GM19239 (cell line): Measurements from ENCODE around the gene AMOTL1.
"Not testable (repeated sequence)": the region's sequence is repeated elsewhere in the genome, so short reads cannot be mapped to it uniquely, and the experiment has no call there.

Source experiments
- DNase-seq: peaks from one replicate; pipeline ENCODE4 v3.0.0; 2011; ENCODE audit warnings: low spot score; ENCODE audit not compliant: insufficient read length
- FAIRE-seq: peaks from 2 replicates; lab custom pipeline; 2011; peaks lifted over from hg19 to GRCh38; lab: Jason Lieb, UNC

AMOTL1 gene

GRCh38 chr11:94849839-94850238 lies 81.7 kb downstream of the AMOTL1 start:
- FAIRE-seq (no peak), DNase-seq (no peak)

GRCh38 chr11:94851864-94852636 lies 83.9 kb downstream of the AMOTL1 start:
- FAIRE-seq (no peak), DNase-seq (no peak)

- not testable (repeated sequence) for DNase-seq, FAIRE-seq
Observed at GRCh38 chr11:94853288-94853687, 85.1 kb downstream of the AMOTL1 start.

GRCh38 chr11:94853836-94854235 lies 85.7 kb downstream of the AMOTL1 start:
- FAIRE-seq = no peak

GRCh38 chr11:94854770-94855633 lies 86.8 kb downstream of the AMOTL1 start:
- FAIRE-seq (no peak), DNase-seq (no peak)

More at GRCh38 chr11:94853836-94854235, 85.7 kb downstream of the AMOTL1 start:
- DNase-seq = no peak

GRCh38 chr11:94855666-94856065 lies 87.5 kb downstream of the AMOTL1 start:
- DNase-seq (no peak), FAIRE-seq (no peak)

GRCh38 chr11:94856443-94856842 lies 88.3 kb downstream of the AMOTL1 start:
- FAIRE-seq (no peak), DNase-seq (no peak)

- DNase-seq = no peak
Observed at GRCh38 chr11:94857337-94857736, 89.2 kb downstream of the AMOTL1 start.

GRCh38 chr11:94858012-94858705 lies 90.0 kb downstream of the AMOTL1 start:
- DNase-seq (no peak), FAIRE-seq (no peak)

More at GRCh38 chr11:94857337-94857736, 89.2 kb downstream of the AMOTL1 start:
- FAIRE-seq = no peak

GRCh38 chr11:94860333-94860732 lies 92.2 kb downstream of the AMOTL1 start:
- FAIRE-seq = no peak

GRCh38 chr11:94861306-94861845 lies 93.2 kb downstream of the AMOTL1 start:
- DNase-seq = no peak
- FAIRE-seq = no peak

More at GRCh38 chr11:94860333-94860732, 92.2 kb downstream of the AMOTL1 start:
- DNase-seq = no peak

GRCh38 chr11:94862926-94863880 lies 95.0 kb downstream of the AMOTL1 start:
- FAIRE-seq (no peak), DNase-seq (no peak)

GRCh38 chr11:94864506-94865045 lies 96.4 kb downstream of the AMOTL1 start:
- FAIRE-seq = no peak
- no peak for DNase-seq

GRCh38 chr11:94866231-94866822 lies 98.2 kb downstream of the AMOTL1 start:
- FAIRE-seq = no peak
- DNase-seq = no peak

- no peak for DNase-seq
- FAIRE-seq = no peak
Observed at GRCh38 chr11:94866936-94867795, 99.0 kb downstream of the AMOTL1 start.

GRCh38 chr11:94868468-94868867 lies 100.3 kb downstream of the AMOTL1 start:
- no peak for DNase-seq
- FAIRE-seq = no peak

GRCh38 chr11:94869186-94869585 lies 101.0 kb downstream of the AMOTL1 start:
- FAIRE-seq (no peak), DNase-seq (no peak)

GRCh38 chr11:94870422-94870821 lies 102.3 kb downstream of the AMOTL1 start:
- no peak for DNase-seq
- no peak for FAIRE-seq
